ENCODE measurements around the gene CYB561A3. TPM values are rescaled to one million over a fixed set of nuclear protein-coding genes. Genes with fewer than 3 reads are reported as not detected.

The CYB561A3 gene
- total RNA-seq, 1 experiment from 2014 or later, result 21.7 TPM

DNA sequence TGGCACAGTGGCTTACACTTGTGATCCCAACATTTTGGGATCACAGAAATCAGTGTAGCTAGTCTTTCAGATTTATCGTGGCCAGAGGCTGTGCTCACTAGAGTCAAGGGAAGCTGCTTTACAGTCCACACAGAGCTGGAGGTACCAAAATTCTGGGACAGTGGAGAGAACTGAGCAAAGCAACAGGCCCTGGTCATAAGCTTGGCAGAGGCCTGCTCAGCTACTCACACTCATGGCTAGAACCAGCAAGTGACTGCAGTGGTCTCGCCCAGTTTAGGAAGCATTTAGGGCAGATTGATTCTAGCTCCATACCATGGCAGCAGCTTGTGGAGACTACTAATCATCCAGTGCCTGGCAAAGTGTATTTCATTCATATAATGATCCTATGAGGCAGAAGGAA, 39.5 kb upstream of the CYB561A3 start:
- Histone ChIP-seq H2AFZ (ENCODE audit: low read length) (no peak overlapping the region), H2BK15ac (ENCODE audit: low read depth, low read length) (no peak overlapping the region), H3K4me2 (ENCODE audit: insufficient read depth, insufficient read length, low read length) (no peak overlapping the region), H3K18ac (ENCODE audit: insufficient read length, low read depth, low read length) (no peak overlapping the region), H2AK5ac (ENCODE audit: insufficient read length, low read length) (no peak overlapping the region), H4K5ac (ENCODE audit: insufficient read length, low read depth, low read length) (no peak overlapping the region), H3K79me1 (ENCODE audit: insufficient read depth, low read depth, low read length, poor library complexity, severe bottlenecking) (no peaks in the 10 kb centered on the region), H3K4me1 (ENCODE audit: insufficient read depth, low read length) (no peaks in the 10 kb centered on the region), H4K8ac (replicated peaks; ENCODE audit: insufficient read length, low read depth, low read length) (no peak overlapping the region), H2BK5ac (ENCODE audit: insufficient read length, low read length) (no peak overlapping the region), H2BK120ac (ENCODE audit: low read depth, low read length, poor library complexity, severe bottlenecking) (no peak overlapping the region), H3K4ac (ENCODE audit: low read depth, low read length) (no peak overlapping the region), H3K27ac (ENCODE audit: insufficient read length, low read depth, low read length) (no peak overlapping the region), H3K23me2 (ENCODE audit: insufficient read length, low read depth, low read length, poor library complexity, severe bottlenecking) (no peaks in the 10 kb centered on the region), H3T11ph (ENCODE audit: low read length) (no peak overlapping the region), H3K14ac (ENCODE audit: insufficient read depth, low read length) (no peak overlapping the region), H2BK12ac (ENCODE audit: insufficient read length, low read depth, low read length) (no peak overlapping the region), H3K9me3 (ENCODE audit: control insufficient read depth, low read depth, low read length) (no peaks in the 10 kb centered on the region), H3K9ac (ENCODE audit: extremely low read depth, insufficient read length, low read length) (no peak overlapping the region), H4K91ac (ENCODE audit: insufficient read length, low read depth, low read length) (no peak overlapping the region), H3K56ac (ENCODE audit: insufficient read length, low read depth, low read length) (no peak overlapping the region), H3K27me3 (ENCODE audit: insufficient read depth, low read length) (no peaks in the 10 kb centered on the region), H3K23ac (ENCODE audit: insufficient read length, low read depth, low read length) (no peak overlapping the region), H4K20me1 (ENCODE audit: control insufficient read depth, insufficient read depth, insufficient read length) (no peaks in the 10 kb centered on the region), H3K79me2 (ENCODE audit: insufficient read depth, low read length) (no peaks in the 10 kb centered on the region), H2BK20ac (ENCODE audit: low read depth, low read length, poor library complexity, severe bottlenecking) (no peak overlapping the region)
- no peak for DNase-seq
- Mint-ChIP-seq H3K9me3 (no peaks in the 10 kb centered on the region), H3K36me3 (ENCODE audit: insufficient read depth in 1 of 3, low read depth in 3 of 3) (peaks cover 26 to 56% (median 56%) of the 10 kb centered on the region in 3 experiments), H3K4me3 (no peak overlapping the region), H3K27ac (peak overlapping the region in 1 of 3 experiments; percentile 14; a peak in 2 of 7 replicates), H3K27me3 (ENCODE audit: low read depth) (no peaks in the 10 kb centered on the region), H3K4me1 (no peaks in the 10 kb centered on the region)
- WGBS (ENCODE audit: extremely low coverage, insufficient read length, low lambda C conversion rate), result no CpG with 5 or more reads among the region's 2 CpGs
- TF ChIP-seq, protein P1, sequence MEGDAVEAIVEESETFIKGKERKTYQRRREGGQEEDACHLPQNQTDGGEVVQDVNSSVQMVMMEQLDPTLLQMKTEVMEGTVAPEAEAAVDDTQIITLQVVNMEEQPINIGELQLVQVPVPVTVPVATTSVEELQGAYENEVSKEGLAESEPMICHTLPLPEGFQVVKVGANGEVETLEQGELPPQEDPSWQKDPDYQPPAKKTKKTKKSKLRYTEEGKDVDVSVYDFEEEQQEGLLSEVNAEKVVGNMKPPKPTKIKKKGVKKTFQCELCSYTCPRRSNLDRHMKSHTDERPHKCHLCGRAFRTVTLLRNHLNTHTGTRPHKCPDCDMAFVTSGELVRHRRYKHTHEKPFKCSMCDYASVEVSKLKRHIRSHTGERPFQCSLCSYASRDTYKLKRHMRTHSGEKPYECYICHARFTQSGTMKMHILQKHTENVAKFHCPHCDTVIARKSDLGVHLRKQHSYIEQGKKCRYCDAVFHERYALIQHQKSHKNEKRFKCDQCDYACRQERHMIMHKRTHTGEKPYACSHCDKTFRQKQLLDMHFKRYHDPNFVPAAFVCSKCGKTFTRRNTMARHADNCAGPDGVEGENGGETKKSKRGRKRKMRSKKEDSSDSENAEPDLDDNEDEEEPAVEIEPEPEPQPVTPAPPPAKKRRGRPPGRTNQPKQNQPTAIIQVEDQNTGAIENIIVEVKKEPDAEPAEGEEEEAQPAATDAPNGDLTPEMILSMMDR (conservative IDR thresholded peaks at IDR 0.05), result no peak
